22Rv1 (cell line): Measurements from ENCODE around the gene PML.

ENCODE experiments used
- CTCF ChIP-seq: fragments of 450-650 bp; IDR thresholded peaks from 2 replicates; pipeline ENCODE4 v1.5.1; 2017; ENCODE audit warnings: mild to moderate bottlenecking
- ZFX ChIP-seq: fragments of 450-650 bp; IDR thresholded peaks from 2 replicates; pipeline ENCODE4 v1.6.1; 2017; ENCODE audit warnings: antibody characterized with exemption, borderline replicate concordance

GRCh38 chr15:73948396-73948795 lies 46.1 kb upstream of the PML start:
- TF ChIP-seq CTCF (no peak), ZFX (no peak)
